PC-9 (cell line): ENCODE data around the gene DOCK4. TPM values are rescaled to one million over a fixed set of nuclear protein-coding genes. Genes with fewer than 3 reads are reported as not detected.

Experiments used
- BruUV-seq: library from RNA; stranded (reverse); fragments of 400-500 nt; replicated peaks from 2 replicates; lab custom pipeline; 2021; lab: Mats Ljungman, UMichigan
- CTCF ChIA-PET: fragments of 300-600 bp; sonication (Branson Sonifier 250); formaldehyde crosslinking; loops from one replicate; lab custom pipeline; 2022; ENCODE audit warnings: antibody characterized with exemption; lab: Charles Lee
- POLR2A ChIA-PET: fragments of 300-600 bp; sonication (Branson Sonifier 250); formaldehyde crosslinking; loops from one replicate; lab custom pipeline; 2022; ENCODE audit warnings: antibody characterized with exemption; ENCODE audit not compliant: unreplicated experiment; lab: Charles Lee
- DNase-seq, 2 experiments: peaks; one replicate each; pipeline versions ENCODE4 v3.0.0 to v3.0.0-alpha.2; 2015 to 2022; ENCODE audit warnings: mixed read lengths in 1 of 2
- H2AFZ ChIP-seq: fragments of 200-600 bp; sonication (generic); 2 replicates; pipeline ENCODE4 v1.8.1; 2017; ENCODE audit warnings: antibody characterized with exemption
- H3F3A ChIP-seq: fragments of 200-600 bp; sonication (generic); 2 replicates; pipeline ENCODE4 v1.8.1; 2017; ENCODE audit warnings: antibody characterized with exemption, mild to moderate bottlenecking, low read depth; ENCODE audit not compliant: insufficient read depth
- H3K27ac ChIP-seq: fragments of 200-600 bp; sonication (generic); 2 replicates; pipeline ENCODE4 v1.6.1; 2016; ENCODE audit warnings: mixed run types
- H3K27me3 ChIP-seq: fragments of 200-600 bp; sonication (generic); 2 replicates; pipeline ENCODE4 v1.6.1; 2016; ENCODE audit warnings: low read depth, mixed run types; ENCODE audit not compliant: insufficient read depth
- H3K36me3 ChIP-seq: fragments of 200-600 bp; sonication (generic); 2 replicates; pipeline ENCODE4 v1.6.1; 2016; ENCODE audit warnings: low read depth, mixed run types
- H3K4me1 ChIP-seq: fragments of 200-600 bp; sonication (generic); replicated peaks from 2 replicates; pipeline ENCODE4 v1.6.1; 2016; ENCODE audit warnings: mixed run types; ENCODE audit not compliant: insufficient read depth
- H3K4me2 ChIP-seq: fragments of 200-600 bp; sonication (generic); 2 replicates; pipeline ENCODE4 v1.6.1; 2017; ENCODE audit warnings: mixed run types
- H3K4me3 ChIP-seq: fragments of 200-600 bp; sonication (generic); 2 replicates; pipeline ENCODE4 v1.6.1; 2016; ENCODE audit warnings: mixed run types
- H3K79me2 ChIP-seq: fragments of 200-600 bp; sonication (generic); 2 replicates; pipeline ENCODE4 v1.6.1; 2017; ENCODE audit warnings: low read depth, mixed run types
- H3K9me2 ChIP-seq: fragments of 200-600 bp; sonication (generic); 2 replicates; pipeline ENCODE4 v1.8.1; 2017; ENCODE audit warnings: mild to moderate bottlenecking; ENCODE audit not compliant: insufficient read depth
- H3K9me3 ChIP-seq: fragments of 200-600 bp; sonication (generic); 2 replicates; pipeline ENCODE4 v1.8.1; 2016; ENCODE audit warnings: low read depth; ENCODE audit not compliant: insufficient read depth
- H4K20me1 ChIP-seq: fragments of 200-600 bp; sonication (generic); 2 replicates; pipeline ENCODE4 v1.8.1; 2017; ENCODE audit not compliant: insufficient read depth
- CTCF ChIP-seq: fragments of 200-600 bp; sonication (generic); conservative IDR thresholded peaks from 2 replicates; pipeline ENCODE4 v1.6.1; 2017; ENCODE audit warnings: mixed run types, antibody characterized with exemption, mild to moderate bottlenecking, moderate library complexity
- EZH2 ChIP-seq: fragments of 200-600 bp; sonication (generic); IDR thresholded peaks from 2 replicates; pipeline ENCODE4 v1.8.0; 2017; ENCODE audit warnings: antibody characterized with exemption, low read depth
- intact Hi-C: fragments of 100-400 bp; cut with micrococcal nuclease; formaldehyde crosslinking; loops from one replicate; pipeline ENCODE4 v1.10.0; 2022; ENCODE audit not compliant: unreplicated experiment
- total RNA-seq: library from RNA; stranded (reverse); gene quantifications from 2 replicates; pipeline ENCODE4 v1.2.3, GENCODE V29; 2021

Gene DOCK4
- total RNA-seq, 1 experiment from 2014 or later: 0.98 TPM

GRCh38 chr7:111985798-111986197, 220.4 kb downstream of the DOCK4 start:
- no peak for DNase-seq
- intact Hi-C loops: no loop called here
- Histone ChIP-seq H3F3A (0 out of 2 replicates have a peak, but pooled peaks cover 3% of the 10 kb centered on the region), H3K4me1 (peaks cover 27% of the 10 kb centered on the region), H3K4me2 (no peak overlapping the region), H3K4me3 (no peak overlapping the region), H3K36me3 (no peaks in the 10 kb centered on the region), H3K79me2 (no peaks in the 10 kb centered on the region), H3K9me2 (no peaks in the 10 kb centered on the region), H3K9me3 (no peaks in the 10 kb centered on the region), H4K20me1 (no peaks in the 10 kb centered on the region), H3K27me3 (no peaks in the 10 kb centered on the region), H3K27ac (no peak overlapping the region), H2AFZ (no peak overlapping the region)
- TF ChIP-seq EZH2: no peak
- no peak for TF ChIP-seq CTCF
- no TSS peak for BruUV-seq
- CTCF ChIA-PET: no interaction called here
- POLR2A ChIA-PET: no interaction called here

GRCh38 chr7:111982804-111983203, 223.4 kb downstream of the DOCK4 start:
- BruUV-seq: no TSS peak
- Histone ChIP-seq H3K27ac (no peak overlapping the region), H2AFZ (no peak overlapping the region), H3F3A (0 out of 2 replicates have a peak, but pooled peaks cover 3% of the 10 kb centered on the region), H3K79me2 (no peaks in the 10 kb centered on the region), H3K9me2 (no peaks in the 10 kb centered on the region), H3K4me3 (no peak overlapping the region), H3K9me3 (no peaks in the 10 kb centered on the region), H3K27me3 (no peaks in the 10 kb centered on the region), H4K20me1 (no peaks in the 10 kb centered on the region), H3K4me2 (no peak overlapping the region), H3K4me1 (peaks cover 27% of the 10 kb centered on the region), H3K36me3 (no peaks in the 10 kb centered on the region)
- intact Hi-C loops: loop anchor here (1.0 to 5.0 kb wide), 4 partner anchors 98 to 499 kb away; partner anchors contain the start of genes DOCK4, LSMEM1 and ZNF277
- ChIA-PET POLR2A (no interaction called here), CTCF (no interaction called here)
- TF ChIP-seq CTCF (no peak), EZH2 (no peak)
- no peak for DNase-seq

GRCh38 chr7:111982133-111982532, 224.1 kb downstream of the DOCK4 start:
- Histone ChIP-seq H3K27ac (no peak overlapping the region), H3K4me3 (no peak overlapping the region), H3K79me2 (no peaks in the 10 kb centered on the region), H3K27me3 (no peaks in the 10 kb centered on the region), H3F3A (0 out of 2 replicates have a peak, but pooled peaks cover 3% of the 10 kb centered on the region), H4K20me1 (no peaks in the 10 kb centered on the region), H3K36me3 (no peaks in the 10 kb centered on the region), H2AFZ (no peak overlapping the region), H3K4me1 (peaks cover 21% of the 10 kb centered on the region), H3K9me3 (no peaks in the 10 kb centered on the region), H3K4me2 (0 out of 2 replicates have a peak overlapping the region, but pooled peaks have one; percentile 7), H3K9me2 (no peaks in the 10 kb centered on the region)
- intact Hi-C loops: loop anchor here (1.0 to 5.0 kb wide), 4 partner anchors 99 to 500 kb away; partner anchors contain the start of genes DOCK4, LSMEM1 and ZNF277
- CTCF ChIA-PET: no interaction called here
- peak; percentile 8 to 71 for DNase-seq
- TF ChIP-seq EZH2: no peak
- no peak for TF ChIP-seq CTCF
- POLR2A ChIA-PET: no interaction called here
- no TSS peak for BruUV-seq
